Peyer's patch (tissue), 4 donors: ENCODE results near the gene PRRG1. TPM values are rescaled to one million over a fixed set of nuclear protein-coding genes. Genes with fewer than 3 reads are reported as not detected.

Experiments
- DNase-seq, 3 donors: peaks; one replicate each; pipeline ENCODE4 v3.0.0-alpha.2; 2017 to 2019
- H3K27ac ChIP-seq, 4 donors: fragments of 200-600 bp; sonication (generic); one replicate each; pipeline ENCODE4 v1.5.1; 2016 to 2019
- H3K27me3 ChIP-seq, 2 donors: fragments of 200-600 bp; sonication (generic); one replicate each; pipeline ENCODE4 v1.5.1; 2019
- H3K36me3 ChIP-seq, 3 donors: fragments of 200-600 bp; sonication (generic); one replicate each; pipeline ENCODE4 v1.5.1; 2016 to 2019
- H3K4me1 ChIP-seq, 4 donors: fragments of 200-600 bp; sonication (generic); one replicate each; pipeline ENCODE4 v1.5.1; 2016 to 2019
- H3K4me3 ChIP-seq, 4 donors: fragments of 200-600 bp; sonication (generic); 1 replicate in 3 of 4; 2 replicates in 1 of 4; pipeline ENCODE4 v1.5.1; 2016 to 2019; ENCODE audit warnings: mild to moderate bottlenecking in 1 of 4
- H3K9me3 ChIP-seq, 4 donors: fragments of 200-600 bp; sonication (generic); one replicate each; pipeline ENCODE4 v1.5.1; 2016 to 2019; ENCODE audit warnings: mild to moderate bottlenecking in 1 of 4
- CTCF ChIP-seq, 6 experiments: fragments of 450-650 bp in 4 of 6; fragments of 200-600 bp in 2 of 6; sonication (generic) in 1 of 6; IDR thresholded peaks; one replicate each; pipeline ENCODE4 v1.5.1; 2017 to 2019; ENCODE audit warnings: antibody characterized with exemption in 6 of 6, mild to moderate bottlenecking in 3 of 6, moderate library complexity in 1 of 6
- POLR2A ChIP-seq, 2 donors: fragments of 450-650 bp; IDR thresholded peaks; one replicate each; pipeline ENCODE4 v1.5.1; 2017; ENCODE audit warnings: antibody characterized with exemption in 2 of 2, mild to moderate bottlenecking in 2 of 2, moderate library complexity in 2 of 2
- total RNA-seq, 4 donors: library from RNA; depleted of rRNA; stranded (reverse); fragments of >200 nt; gene quantifications; one replicate each; pipeline ENCODE4 v1.1.0, GENCODE V29; 2016

The PRRG1 gene
- total RNA-seq, 4 donors from 2014 or later, result 2.5 to 12.6 (median 9.8) TPM

GRCh38 chrX:37361596-37361995 lies 12.4 kb downstream of the PRRG1 start:
- H3K27ac ChIP-seq, result no peak overlapping the region
- DNase-seq, result no peak
- TF ChIP-seq POLR2A (IDR thresholded peaks at IDR 0.05), result no peak
- no peaks in the 10 kb centered on the region for H3K4me1 ChIP-seq
- H3K27me3 ChIP-seq, result no peaks in the 10 kb centered on the region
- no peaks in the 10 kb centered on the region for H3K9me3 ChIP-seq
- H3K36me3 ChIP-seq, result no peaks in the 10 kb centered on the region
- H3K4me3 ChIP-seq, result no peak overlapping the region

- no peak for DNase-seq
- Histone ChIP-seq H3K9me3 (no peaks in the 10 kb centered on the region), H3K4me3 (no peak overlapping the region), H3K4me1 (no peaks in the 10 kb centered on the region), H3K27me3 (no peaks in the 10 kb centered on the region), H3K36me3 (no peaks in the 10 kb centered on the region), H3K27ac (no peak overlapping the region)
- TF ChIP-seq POLR2A (IDR thresholded peaks at IDR 0.05) (no peak), CTCF (IDR thresholded peaks at IDR 0.05) (no peak)
Observed at GRCh38 chrX:37364666-37365065, 15.5 kb downstream of the PRRG1 start.

GRCh38 chrX:37367946-37368345 lies 18.8 kb downstream of the PRRG1 start:
- TF ChIP-seq CTCF (IDR thresholded peaks at IDR 0.05) (no peak), POLR2A (IDR thresholded peaks at IDR 0.05) (no peak)
- no peaks in the 10 kb centered on the region for H3K4me1 ChIP-seq
- no peaks in the 10 kb centered on the region for H3K36me3 ChIP-seq
- no peaks in the 10 kb centered on the region for H3K27me3 ChIP-seq
- no peak for DNase-seq
- H3K4me3 ChIP-seq, result no peak overlapping the region
- H3K9me3 ChIP-seq, result no peaks in the 10 kb centered on the region
- no peak overlapping the region for H3K27ac ChIP-seq

- no peaks in the 10 kb centered on the region for H3K9me3 ChIP-seq
- H3K27ac ChIP-seq, result no peak overlapping the region
- no peak overlapping the region for H3K4me3 ChIP-seq
- TF ChIP-seq CTCF (IDR thresholded peaks at IDR 0.05), result no peak
- no peak for TF ChIP-seq POLR2A (IDR thresholded peaks at IDR 0.05)
- DNase-seq, result no peak
- H3K4me1 ChIP-seq, result no peaks in the 10 kb centered on the region
- H3K36me3 ChIP-seq, result no peaks in the 10 kb centered on the region
- H3K27me3 ChIP-seq, result no peaks in the 10 kb centered on the region
Observed at GRCh38 chrX:37370499-37371141, 21.5 kb downstream of the PRRG1 start.

- H3K4me3 ChIP-seq, result no peak overlapping the region
- no peak for TF ChIP-seq CTCF (IDR thresholded peaks at IDR 0.05)
- TF ChIP-seq POLR2A (IDR thresholded peaks at IDR 0.05), result no peak
- DNase-seq, result no peak
- H3K9me3 ChIP-seq, result no peaks in the 10 kb centered on the region
- no peaks in the 10 kb centered on the region for H3K36me3 ChIP-seq
- no peaks in the 10 kb centered on the region for H3K27me3 ChIP-seq
- H3K4me1 ChIP-seq, result no peaks in the 10 kb centered on the region
- no peak overlapping the region for H3K27ac ChIP-seq
Observed at GRCh38 chrX:37371578-37371991, 22.4 kb downstream of the PRRG1 start.

- no peak overlapping the region for H3K27ac ChIP-seq
- no peak for TF ChIP-seq CTCF (IDR thresholded peaks at IDR 0.05)
- no peak for TF ChIP-seq POLR2A (IDR thresholded peaks at IDR 0.05)
- H3K4me1 ChIP-seq, result peaks cover 0 to 2% (median 0%) of the 10 kb centered on the region in 4 donors
Observed at GRCh38 chrX:37378404-37378803, 29.2 kb downstream of the PRRG1 start.

More at GRCh38 chrX:37378404-37378803, 29.2 kb downstream of the PRRG1 start:
- H3K36me3 ChIP-seq, result no peaks in the 10 kb centered on the region
- no peak overlapping the region for H3K4me3 ChIP-seq
- H3K27me3 ChIP-seq, result no peaks in the 10 kb centered on the region
- no peak for DNase-seq
- no peaks in the 10 kb centered on the region for H3K9me3 ChIP-seq
